ENCODE data around the gene VMP1.
"Not testable (repeated sequence)": the region's sequence is repeated elsewhere in the genome, so short reads cannot be mapped to it uniquely, and the experiment has no call there.

VMP1 gene

GRCh38 chr17:59783221-59784047 is 76.0 kb downstream of the VMP1 start:
- DNase-seq: no peak

DNA sequence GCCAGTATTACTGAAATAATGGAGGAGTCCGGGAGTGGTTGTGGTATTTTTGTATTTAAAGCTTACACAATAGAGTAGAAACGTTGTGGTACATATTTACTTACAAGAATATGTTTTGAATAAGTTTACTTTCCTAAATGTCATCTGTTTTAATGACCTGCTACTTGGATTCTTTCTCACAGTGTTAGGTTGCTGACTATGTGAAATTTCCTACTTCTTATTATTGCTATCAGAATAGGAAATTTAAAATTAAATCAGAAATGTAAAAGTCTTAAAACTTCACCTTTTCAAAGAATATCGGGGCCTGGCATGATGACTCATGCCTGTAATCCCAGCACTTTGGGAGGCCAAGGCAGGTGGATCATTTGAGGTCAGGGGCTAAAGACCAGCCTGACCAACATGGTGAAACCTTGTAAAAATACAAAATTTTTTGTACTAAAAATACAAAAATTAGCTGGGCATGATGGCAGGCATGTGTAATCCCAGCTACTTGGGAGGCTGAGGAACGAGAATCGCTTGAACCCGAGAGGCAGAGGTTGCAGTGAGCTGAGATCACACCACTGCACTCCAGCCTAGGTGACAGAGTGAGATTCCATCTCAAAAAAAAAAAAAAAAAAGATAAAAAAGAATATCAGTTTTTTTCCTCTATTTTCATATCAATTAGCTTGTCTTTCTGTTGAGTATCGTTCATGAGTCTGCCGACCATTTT is 77.8 kb downstream of the VMP1 start:
- no peak for DNase-seq

- DNase-seq: no peak
Measured at GRCh38 chr17:59786213-59786535, 78.7 kb downstream of the VMP1 start.

GRCh38 chr17:59786536-59787319 is 79.3 kb downstream of the VMP1 start:
- no peak for DNase-seq

- not testable (repeated sequence) for DNase-seq
Measured at GRCh38 chr17:59789849-59790248, 82.4 kb downstream of the VMP1 start.

DNA sequence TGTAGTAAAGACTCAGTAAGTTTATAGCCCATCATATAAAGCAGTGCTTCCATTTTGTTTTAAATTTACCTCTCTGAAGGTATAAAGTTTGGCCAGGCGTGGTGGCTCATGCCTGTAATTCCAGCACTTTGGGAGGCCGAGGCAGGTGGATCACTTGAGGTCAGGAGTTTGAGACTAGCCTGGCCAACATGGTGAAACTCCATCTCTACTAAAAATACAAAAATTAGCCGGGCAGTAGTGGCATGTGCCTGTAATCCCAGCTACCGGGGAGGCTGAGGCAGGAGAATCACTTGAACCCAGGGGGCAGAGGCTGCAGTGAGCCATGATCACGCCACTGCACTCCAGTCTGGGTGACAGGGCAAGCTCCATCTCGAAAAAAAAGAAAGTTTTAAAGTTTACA is 83.0 kb downstream of the VMP1 start:
- DNase-seq: not testable (repeated sequence)

- DNase-seq: no peak
Measured at GRCh38 chr17:59790910-59791309, 83.5 kb downstream of the VMP1 start.

DNA sequence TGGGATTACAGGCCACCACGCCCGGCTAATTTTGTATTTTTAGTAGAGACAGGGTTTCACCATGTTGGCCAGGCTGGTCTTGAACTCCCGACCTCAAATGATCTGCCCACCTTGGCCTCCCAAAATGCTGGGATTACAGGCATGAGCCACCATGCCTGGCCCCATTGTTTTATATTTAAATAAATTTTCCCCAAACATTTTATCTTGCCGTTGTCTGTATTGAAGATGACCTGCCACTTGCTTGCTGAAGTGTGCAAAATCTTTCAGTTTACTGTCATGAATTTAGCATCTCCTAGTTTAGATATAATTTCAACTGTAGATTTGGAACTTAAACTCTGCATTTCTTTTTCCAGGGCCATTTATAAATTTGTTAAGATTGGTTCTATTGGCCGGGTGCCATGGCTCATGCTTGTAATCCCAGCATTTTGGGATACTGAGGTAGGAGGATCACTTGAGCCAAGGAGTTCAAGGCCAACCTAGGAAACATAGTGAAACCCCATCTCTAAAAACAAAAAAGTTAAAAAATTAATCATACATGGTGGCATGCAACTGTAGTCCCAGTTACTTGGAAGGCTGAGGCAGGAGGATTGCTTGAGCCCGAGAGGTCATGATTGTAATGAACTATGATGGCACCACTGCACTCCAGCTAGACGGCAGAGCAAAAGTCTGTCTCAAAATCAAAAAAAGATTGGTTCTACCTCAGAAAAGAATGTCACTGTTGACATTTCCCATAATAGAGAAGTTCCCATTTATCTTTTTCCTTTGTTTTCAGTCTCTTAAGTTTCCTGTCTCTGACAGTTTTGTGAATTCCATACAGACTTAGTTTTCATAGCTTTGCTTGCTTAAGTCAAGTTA is 84.4 kb downstream of the VMP1 start:
- DNase-seq: no peak

DNA sequence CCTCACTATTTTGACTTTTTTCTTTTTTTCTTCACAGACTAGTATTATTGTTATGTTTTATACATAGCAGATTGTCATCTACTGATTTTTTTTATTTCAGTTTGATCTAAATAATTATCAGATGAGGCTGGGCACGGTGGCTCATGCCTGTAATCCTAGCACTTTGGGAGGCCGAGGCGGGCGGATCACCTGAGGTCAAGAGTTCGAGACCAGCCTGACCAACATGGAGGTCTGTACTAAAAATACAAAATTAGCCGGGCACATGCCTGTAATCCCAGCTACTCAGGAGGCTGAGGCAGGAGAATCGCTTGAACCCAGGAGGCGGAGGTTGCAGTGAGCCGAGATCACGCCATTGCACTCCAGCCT is 85.0 kb downstream of the VMP1 start:
- DNase-seq: not testable (repeated sequence)

DNA sequence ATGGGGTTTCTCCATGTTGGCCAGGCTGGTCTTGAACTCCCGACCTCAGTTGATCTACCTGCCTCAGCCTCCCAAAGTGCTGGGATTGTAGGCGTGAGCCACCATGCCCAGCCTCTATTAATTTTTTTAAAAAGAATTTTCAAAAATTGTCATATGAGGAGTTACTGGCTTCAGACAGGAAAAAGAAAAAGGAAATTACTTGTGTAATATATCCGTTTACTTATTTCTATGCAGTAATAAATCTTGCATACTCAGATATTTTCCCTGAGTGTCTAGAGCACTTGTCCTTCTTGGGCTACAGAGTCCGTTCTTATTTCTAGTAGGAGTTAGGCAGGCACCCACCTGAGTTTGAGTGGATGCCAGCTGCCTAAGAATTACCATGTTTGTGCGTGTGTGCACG is 85.8 kb downstream of the VMP1 start:
- no peak for DNase-seq

GRCh38 chr17:59796138-59796537 is 88.7 kb downstream of the VMP1 start:
- DNase-seq: no peak

DNA sequence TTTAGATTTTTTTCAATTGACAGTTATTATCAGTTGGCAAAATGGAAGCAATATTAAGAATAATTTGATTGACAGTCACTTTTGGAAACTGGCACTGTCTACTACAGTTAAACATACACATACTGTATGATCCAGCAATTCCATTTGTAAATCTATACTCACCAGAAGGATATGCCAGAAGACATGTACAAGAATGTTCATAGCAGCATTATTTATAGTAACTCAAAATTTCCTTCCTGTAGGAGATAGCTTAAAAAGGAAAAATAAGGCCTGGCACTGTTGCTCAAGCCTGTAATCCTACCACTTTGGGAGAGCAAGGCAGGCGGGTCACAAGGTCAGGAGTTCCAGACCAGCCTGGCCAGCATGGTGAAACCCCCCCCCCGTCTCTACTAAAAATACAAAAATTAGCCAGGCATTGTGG is 89.3 kb downstream of the VMP1 start:
- DNase-seq: no peak

DNA sequence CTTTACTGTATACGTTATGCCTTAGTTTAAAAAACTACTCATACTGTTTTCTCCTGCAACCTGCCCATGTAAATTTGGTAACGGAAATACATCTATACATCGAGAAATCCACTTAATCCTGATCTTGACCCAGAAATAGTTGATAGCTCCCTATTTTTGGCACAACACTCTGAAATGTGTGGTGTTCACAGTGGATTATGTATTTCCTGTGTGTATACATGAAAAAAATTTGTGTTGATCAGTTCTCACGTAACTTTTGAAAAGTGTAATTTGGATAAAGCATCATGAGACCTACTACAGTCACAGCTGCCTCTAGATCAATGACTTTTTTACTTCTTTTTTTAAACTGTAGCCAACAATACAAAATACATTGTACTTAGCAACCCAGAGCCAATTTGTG is 90.7 kb downstream of the VMP1 start:
- DNase-seq: no peak

DNA sequence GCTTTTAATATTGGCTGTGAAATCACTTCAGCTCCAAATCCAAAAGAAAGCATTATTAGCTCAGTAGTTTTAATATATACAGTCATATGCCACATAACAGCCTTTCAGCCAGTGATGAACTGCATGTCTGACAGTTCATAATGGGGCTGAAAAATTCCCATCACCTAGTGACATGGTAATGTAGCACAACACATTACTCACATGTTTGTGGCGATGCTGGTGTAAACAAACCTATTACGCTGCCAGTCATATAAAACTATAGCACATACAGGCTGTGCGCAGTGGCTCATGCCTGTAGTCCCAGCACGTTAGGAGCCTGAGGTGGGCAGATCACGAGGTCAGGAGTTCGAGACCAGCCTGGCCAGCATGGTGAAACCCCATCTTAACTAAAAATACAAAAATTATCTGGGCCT is 93.1 kb downstream of the VMP1 start:
- no peak for DNase-seq

- DNase-seq: no peak
Measured at GRCh38 chr17:59802160-59802559, 94.7 kb downstream of the VMP1 start.

DNA sequence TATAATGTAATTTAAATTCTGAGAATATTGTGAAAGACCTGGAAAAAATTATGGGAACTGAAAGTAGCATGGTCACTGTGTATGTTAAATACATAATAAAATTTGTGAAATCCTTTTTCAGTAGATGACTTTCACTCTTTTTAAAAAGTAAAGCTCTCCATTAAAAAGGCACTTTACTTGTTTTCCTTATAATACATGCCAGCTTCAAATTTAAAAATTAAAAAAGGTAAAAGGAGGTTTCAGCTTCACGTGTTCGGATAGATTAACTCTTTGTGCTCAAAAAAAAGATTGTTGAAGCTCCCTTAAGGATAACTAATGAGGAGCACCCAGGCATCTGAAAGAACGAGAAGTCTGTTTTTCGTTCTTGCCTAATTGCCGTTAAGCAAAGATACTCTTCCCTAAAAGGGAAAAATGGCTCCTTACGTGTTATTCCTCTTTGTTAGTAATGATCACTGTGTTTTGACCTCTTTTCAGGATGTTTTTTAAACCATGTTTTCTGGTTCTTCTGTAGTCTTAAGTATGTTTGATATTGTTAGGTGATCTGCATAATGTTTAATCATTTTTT is 97.5 kb downstream of the VMP1 start:
- DNase-seq: no peak

DNA sequence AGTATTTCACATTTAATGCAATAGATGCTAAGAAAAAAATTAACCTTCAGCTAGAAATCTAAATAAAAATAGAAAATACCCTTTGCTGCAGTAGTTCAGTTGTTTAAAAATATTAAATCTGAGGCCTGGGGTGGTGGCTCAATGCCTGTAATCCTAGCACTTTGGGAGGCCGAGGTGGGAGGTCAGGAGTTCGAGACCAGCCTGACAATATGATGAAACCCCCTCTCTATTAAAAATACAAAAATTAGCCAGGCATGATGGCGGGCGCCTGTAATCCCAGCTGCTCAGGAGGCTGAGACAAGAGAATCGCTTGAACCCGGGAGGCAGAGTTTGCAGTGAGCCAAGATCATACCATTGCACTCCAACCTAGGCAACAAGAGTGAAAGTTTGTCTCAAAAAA is 98.9 kb downstream of the VMP1 start:
- DNase-seq: not testable (repeated sequence)

GRCh38 chr17:59807892-59808509 is 100.5 kb downstream of the VMP1 start:
- DNase-seq: no peak

- no peak for DNase-seq
Measured at GRCh38 chr17:59810894-59811153, 103.4 kb downstream of the VMP1 start.

DNA sequence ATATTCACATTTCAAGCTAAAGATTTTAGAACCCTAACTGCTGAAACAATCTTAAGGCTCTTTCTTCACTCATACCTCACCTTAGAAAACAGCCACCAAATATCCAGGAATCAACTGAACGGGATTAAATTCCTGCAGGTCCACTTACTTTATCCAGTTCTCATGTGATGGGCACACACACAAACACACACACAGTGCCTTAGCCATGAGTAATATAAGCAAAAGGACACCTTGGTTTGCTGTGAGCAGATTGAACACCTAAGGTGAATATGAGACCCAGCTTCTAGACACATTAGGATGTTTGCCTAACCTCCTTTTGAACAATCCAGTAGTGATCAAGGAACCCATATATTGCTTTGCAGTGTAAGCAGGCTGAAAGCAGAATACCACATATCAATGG is 103.8 kb downstream of the VMP1 start:
- no peak for DNase-seq

DNA sequence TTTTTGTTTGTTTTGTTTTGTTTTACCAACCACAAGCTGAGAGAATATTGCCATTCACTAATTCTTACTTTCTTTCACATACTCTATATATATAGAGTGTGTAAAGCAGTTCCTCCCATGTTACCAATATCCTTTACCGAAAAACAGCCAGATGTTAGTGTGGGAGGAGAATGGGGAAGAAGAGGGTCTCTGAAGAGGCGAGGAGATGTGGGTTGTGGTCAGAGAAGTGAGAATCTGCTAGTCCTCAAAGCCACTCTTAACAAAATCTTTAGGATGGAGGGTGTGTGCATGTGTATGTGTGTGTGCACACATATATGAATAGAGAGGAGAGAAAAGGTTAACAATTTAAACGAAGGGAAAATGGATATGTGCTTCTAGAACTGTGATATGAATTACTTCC is 104.7 kb downstream of the VMP1 start:
- no peak for DNase-seq

GRCh38 chr17:59814276-59814675 is 106.8 kb downstream of the VMP1 start:
- DNase-seq: no peak
